ENCODE data around the gene CFLAR.

The CFLAR gene

DNA sequence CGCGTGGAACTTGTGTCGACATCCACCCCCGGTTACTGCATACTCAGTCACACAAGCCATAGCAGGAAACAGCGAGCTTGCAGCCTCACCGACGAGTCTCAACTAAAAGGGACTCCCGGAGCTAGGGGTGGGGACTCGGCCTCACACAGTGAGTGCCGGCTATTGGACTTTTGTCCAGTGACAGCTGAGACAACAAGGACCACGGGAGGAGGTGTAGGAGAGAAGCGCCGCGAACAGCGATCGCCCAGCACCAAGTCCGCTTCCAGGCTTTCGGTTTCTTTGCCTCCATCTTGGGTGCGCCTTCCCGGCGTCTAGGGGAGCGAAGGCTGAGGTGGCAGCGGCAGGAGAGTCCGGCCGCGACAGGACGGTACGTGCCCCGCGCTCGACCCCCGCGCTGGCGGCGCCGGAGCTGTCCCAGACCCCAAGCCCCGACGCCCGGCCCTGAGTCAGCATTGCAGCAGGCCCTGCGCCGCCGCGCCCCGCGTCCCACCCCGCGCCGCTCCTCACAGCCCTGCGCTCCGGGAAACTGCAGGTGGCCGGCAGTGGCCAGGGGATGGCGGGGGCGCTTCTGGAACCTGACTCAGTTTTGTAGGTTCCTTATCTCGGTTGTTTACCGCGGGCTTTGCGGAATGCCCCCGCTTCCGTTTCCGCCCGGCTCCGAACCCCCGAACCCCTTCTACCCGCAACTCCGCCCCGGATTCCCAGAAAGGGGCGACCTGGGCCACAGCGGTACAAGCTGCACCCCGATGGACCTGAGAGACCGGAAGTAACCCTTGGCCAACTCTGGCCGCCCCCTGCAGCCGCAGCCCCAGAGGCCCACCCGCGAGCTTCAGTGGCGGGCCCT, at the start of gene CFLAR:
CFLAR (plus strand) TSS at position 50 of the 844 bp plus-strand sequence. CDS start 13,702 bp downstream, outside the sequence.
- peak within 1 kb of the TSS; percentile 95 for H3K4me3 Mint-ChIP-seq
- peak; percentile 77 to 97 for DNase-seq (ENCODE audit: low spot score in 2 of 2)
- peaks cover 71% of the 10 kb centered on the region for H3K36me3 Mint-ChIP-seq
- H3K9me3 Mint-ChIP-seq = no peaks in the 10 kb centered on the region
- H3K4me1 Mint-ChIP-seq = peaks cover 33% of the 10 kb centered on the region
- H3K27ac Mint-ChIP-seq = peak within 1 kb of the TSS; percentile 99
- ATAC-seq = peak; percentile 70

- H3K27ac Mint-ChIP-seq = peak overlapping the region; percentile 96
- H3K4me3 Mint-ChIP-seq = peak overlapping the region; percentile 99
- peaks cover 55% of the 10 kb centered on the region for H3K4me1 Mint-ChIP-seq
- DNase-seq (ENCODE audit: low spot score in 2 of 2) (no peak), ATAC-seq (peak; percentile 45)
- H3K9me3 Mint-ChIP-seq = no peaks in the 10 kb centered on the region
- peaks cover 18% of the 10 kb centered on the region for H3K36me3 Mint-ChIP-seq
Observed at GRCh38 chr2:201070948-201071478, 45.0 kb upstream of the CFLAR start.

- Mint-ChIP-seq H3K4me1 (peaks cover 51% of the 10 kb centered on the region), H3K36me3 (peaks cover 18% of the 10 kb centered on the region), H3K4me3 (peak within 1 kb of the TSS; percentile 99), H3K27ac (peak within 1 kb of the TSS; percentile 96), H3K9me3 (no peaks in the 10 kb centered on the region)
- ATAC-seq = peak; percentile 99
- peak; percentile 77 to 93 for DNase-seq (ENCODE audit: low spot score in 2 of 2)
Observed at GRCh38 chr2:201071479-201072200, 44.3 kb upstream of the CFLAR start, which contains the start of the genes HYCC2 and NDUFB3. HYCC2 (minus strand) TSS chr2:201071671; CDS start chr2:201024009, 47,662 bp downstream. NDUFB3 (plus strand) TSS chr2:201072001; CDS start chr2:201078883, 6,882 bp downstream.

GRCh38 chr2:201072201-201072530, 43.8 kb upstream of the CFLAR start:
- no peak for DNase-seq (ENCODE audit: low spot score in 2 of 2)
- Mint-ChIP-seq H3K4me3 (peak overlapping the region; percentile 99), H3K27ac (peak overlapping the region; percentile 96), H3K9me3 (no peaks in the 10 kb centered on the region), H3K36me3 (peaks cover 18% of the 10 kb centered on the region), H3K4me1 (peaks cover 45% of the 10 kb centered on the region)
- no peak for ATAC-seq

DNA sequence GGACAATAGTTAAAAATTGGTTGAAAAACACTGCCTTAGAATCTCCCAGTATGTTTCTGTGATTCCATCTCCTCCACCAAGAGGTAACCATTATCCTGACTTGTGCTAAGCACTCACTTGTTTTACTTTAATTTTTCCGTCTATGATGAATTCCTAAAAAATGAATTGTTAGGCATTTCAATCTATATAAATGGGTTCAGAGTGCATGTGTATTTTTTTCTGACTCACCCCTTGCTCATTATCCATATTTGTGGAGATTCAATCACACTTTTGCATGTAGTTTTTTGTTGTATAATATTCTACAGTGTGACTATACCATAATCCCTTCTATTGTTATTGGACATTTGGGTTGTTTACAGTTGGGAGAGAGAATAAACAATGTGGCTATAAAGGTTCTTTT, 42.9 kb upstream of the CFLAR start:
- Mint-ChIP-seq H3K4me1 (peaks cover 44% of the 10 kb centered on the region), H3K4me3 (peak overlapping the region; percentile 99), H3K27ac (no peak overlapping the region), H3K9me3 (no peaks in the 10 kb centered on the region), H3K36me3 (peaks cover 18% of the 10 kb centered on the region)
- DNase-seq (ENCODE audit: low spot score in 2 of 2) (no peak), ATAC-seq (no peak)

GRCh38 chr2:201074996-201075395, 41.0 kb upstream of the CFLAR start:
- H3K36me3 Mint-ChIP-seq = peaks cover 33% of the 10 kb centered on the region
- no peak overlapping the region for H3K27ac Mint-ChIP-seq
- H3K4me1 Mint-ChIP-seq = peaks cover 27% of the 10 kb centered on the region
- ATAC-seq (no peak), DNase-seq (ENCODE audit: low spot score in 2 of 2) (no peak)
- no peak overlapping the region for H3K4me3 Mint-ChIP-seq
- no peaks in the 10 kb centered on the region for H3K9me3 Mint-ChIP-seq

GRCh38 chr2:201084863-201085262, 31.1 kb upstream of the CFLAR start:
- no peak overlapping the region for H3K4me3 Mint-ChIP-seq
- H3K9me3 Mint-ChIP-seq = no peaks in the 10 kb centered on the region
- ATAC-seq = no peak
- no peak for DNase-seq (ENCODE audit: low spot score in 2 of 2)
- H3K27ac Mint-ChIP-seq = peak overlapping the region; percentile 68
- no peaks in the 10 kb centered on the region for H3K4me1 Mint-ChIP-seq
- peaks cover 97% of the 10 kb centered on the region for H3K36me3 Mint-ChIP-seq

- Mint-ChIP-seq H3K36me3 (peaks cover 51% of the 10 kb centered on the region), H3K9me3 (no peaks in the 10 kb centered on the region), H3K4me3 (no peak overlapping the region), H3K27ac (no peak overlapping the region), H3K4me1 (no peaks in the 10 kb centered on the region)
- no peak for DNase-seq (ENCODE audit: low spot score in 2 of 2)
- no peak for ATAC-seq
Observed at GRCh38 chr2:201090574-201090973, 25.4 kb upstream of the CFLAR start.

DNA sequence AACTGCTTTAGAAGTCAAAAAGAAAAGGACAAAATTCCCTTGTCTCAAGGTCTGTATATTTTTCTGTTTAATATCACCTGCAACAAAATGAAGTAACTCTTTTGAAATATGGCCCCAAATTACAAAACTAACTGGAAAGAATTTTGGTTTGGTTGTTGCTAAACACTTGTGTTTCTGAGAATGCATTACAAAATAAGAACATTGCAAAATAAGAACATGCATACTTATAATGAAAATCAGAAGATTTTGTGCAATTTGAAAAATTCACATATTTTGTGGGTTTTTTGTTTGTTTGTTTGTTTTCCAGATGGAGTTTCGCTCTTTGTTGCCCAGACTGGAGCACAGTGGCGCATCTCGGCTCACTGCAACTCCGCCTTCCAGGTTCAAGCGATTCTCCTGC, 22.4 kb upstream of the CFLAR start:
- Mint-ChIP-seq H3K36me3 (peaks cover 23% of the 10 kb centered on the region), H3K9me3 (no peaks in the 10 kb centered on the region), H3K4me1 (no peaks in the 10 kb centered on the region), H3K4me3 (no peak overlapping the region), H3K27ac (no peak overlapping the region)
- ATAC-seq (no peak), DNase-seq (ENCODE audit: low spot score in 2 of 2) (no peak)

DNA sequence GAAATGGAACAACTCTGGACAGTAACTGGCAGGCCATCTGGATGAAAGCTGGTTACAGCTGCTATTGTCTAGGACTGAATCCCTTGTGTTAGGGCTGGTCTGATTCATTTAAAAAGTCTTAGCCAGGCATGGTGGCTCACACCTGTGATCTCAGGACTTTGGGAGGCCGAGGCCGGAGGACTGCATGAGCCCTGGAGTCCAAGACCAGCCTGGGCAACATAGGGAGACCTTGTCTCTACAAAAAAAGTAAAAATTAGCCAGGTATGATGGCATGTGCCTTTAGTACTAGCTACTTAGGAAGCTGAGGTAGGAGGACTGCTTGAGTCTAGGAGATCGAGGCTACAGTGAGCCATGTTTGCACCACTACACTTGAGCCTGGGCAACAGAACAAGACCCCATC, 15.5 kb upstream of the CFLAR start:
- ATAC-seq (no peak), DNase-seq (ENCODE audit: low spot score in 2 of 2) (no peak)
- no peak overlapping the region for H3K4me3 Mint-ChIP-seq
- H3K36me3 Mint-ChIP-seq = no peaks in the 10 kb centered on the region
- H3K27ac Mint-ChIP-seq = no peak overlapping the region
- H3K4me1 Mint-ChIP-seq = no peaks in the 10 kb centered on the region
- H3K9me3 Mint-ChIP-seq = no peaks in the 10 kb centered on the region

- no peaks in the 10 kb centered on the region for H3K9me3 Mint-ChIP-seq
- H3K27ac Mint-ChIP-seq = no peak overlapping the region
- DNase-seq (ENCODE audit: low spot score in 2 of 2) (no peak), ATAC-seq (no peak)
- H3K36me3 Mint-ChIP-seq = no peaks in the 10 kb centered on the region
- H3K4me3 Mint-ChIP-seq = no peak overlapping the region
- no peaks in the 10 kb centered on the region for H3K4me1 Mint-ChIP-seq
Observed at GRCh38 chr2:201105759-201106158, 10.2 kb upstream of the CFLAR start.

DNA sequence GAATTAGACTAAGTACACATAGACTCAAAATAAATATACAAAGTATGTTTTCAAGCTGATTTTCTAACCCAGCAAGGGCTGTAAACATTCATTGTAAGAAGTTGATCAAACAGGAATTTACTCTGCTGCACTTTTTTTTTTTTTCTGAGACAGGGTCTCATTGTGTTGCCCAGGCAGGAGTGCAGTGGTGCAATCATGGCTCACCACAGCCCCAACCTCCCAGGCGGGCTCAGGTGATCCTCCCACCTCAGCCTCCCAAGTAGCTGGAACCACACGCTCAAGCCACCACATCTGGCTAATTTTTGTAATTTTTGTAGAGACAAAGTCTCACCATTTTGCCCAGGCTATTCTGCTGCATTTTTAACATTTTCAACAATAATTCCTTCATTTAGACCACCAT, 8.3 kb upstream of the CFLAR start:
- Mint-ChIP-seq H3K4me3 (no peak overlapping the region), H3K36me3 (no peaks in the 10 kb centered on the region), H3K4me1 (no peaks in the 10 kb centered on the region), H3K27ac (no peak overlapping the region), H3K9me3 (no peaks in the 10 kb centered on the region)
- ATAC-seq (no peak), DNase-seq (ENCODE audit: low spot score in 2 of 2) (no peak)

- DNase-seq (ENCODE audit: low spot score in 2 of 2) = no peak
- H3K9me3 Mint-ChIP-seq = no peaks in the 10 kb centered on the region
- peaks cover 2% of the 10 kb centered on the region for H3K4me1 Mint-ChIP-seq
- no peak overlapping the region for H3K27ac Mint-ChIP-seq
- no peak overlapping the region for H3K4me3 Mint-ChIP-seq
- no peak for ATAC-seq
- H3K36me3 Mint-ChIP-seq = no peaks in the 10 kb centered on the region
Observed at GRCh38 chr2:201108341-201108740, 7.6 kb upstream of the CFLAR start.

- Mint-ChIP-seq H3K36me3 (no peaks in the 10 kb centered on the region), H3K4me3 (no peak overlapping the region), H3K4me1 (peaks cover 6% of the 10 kb centered on the region), H3K27ac (no peak overlapping the region), H3K9me3 (no peaks in the 10 kb centered on the region)
- DNase-seq (ENCODE audit: low spot score in 2 of 2) (no peak), ATAC-seq (no peak)
Observed at GRCh38 chr2:201109186-201109585, 6.8 kb upstream of the CFLAR start.

- DNase-seq (ENCODE audit: low spot score in 2 of 2) (no peak), ATAC-seq (no peak)
- Mint-ChIP-seq H3K27ac (no peak overlapping the region), H3K4me1 (peaks cover 19% of the 10 kb centered on the region), H3K36me3 (peaks cover 13% of the 10 kb centered on the region), H3K9me3 (no peaks in the 10 kb centered on the region), H3K4me3 (no peak overlapping the region)
Observed at GRCh38 chr2:201110615-201111014, 5.3 kb upstream of the CFLAR start.
